SK-N-SH treated with all-trans-retinoic acid at 6 μM for 48 hours (cell line): ENCODE data around the gene CACNA1H.
"Not testable (repeated sequence)": the region's sequence is repeated elsewhere in the genome, so short reads cannot be mapped to it uniquely, and the experiment has no call there.

Experiments used
- ARNTL ChIP-seq: fragments of 450-650 bp; formaldehyde crosslinking; IDR thresholded peaks from 2 replicates; pipeline ENCODE4 v1.5.0; 2020; ENCODE audit warnings: low read depth, mild to moderate bottlenecking, moderate library complexity, borderline replicate concordance
- CREB5 ChIP-seq: fragments of 250-450 bp; sonication (Bioruptor Pico); IDR thresholded peaks from 2 replicates; pipeline ENCODE4 v1.5.1; 2020; ENCODE audit warnings: low read depth, mild to moderate bottlenecking, moderate library complexity
- ESRRG ChIP-seq: fragments of 250-450 bp; sonication (Bioruptor Pico); IDR thresholded peaks from 2 replicates; pipeline ENCODE4 v1.6.1; 2021; ENCODE audit warnings: mild to moderate bottlenecking
- OSR1 ChIP-seq: fragments of 250-450 bp; sonication (Bioruptor Pico); IDR thresholded peaks from 2 replicates; pipeline ENCODE4 v1.8.0; 2022; ENCODE audit warnings: moderate library complexity, mild to moderate bottlenecking, inconsistent platforms
- POU6F1 ChIP-seq: fragments of 250-450 bp; sonication (Bioruptor Pico); IDR thresholded peaks from 2 replicates; pipeline ENCODE4 v1.8.0; 2021; ENCODE audit warnings: low read depth, mild to moderate bottlenecking, moderate library complexity, borderline replicate concordance
- TOX ChIP-seq: fragments of 250-450 bp; sonication (Bioruptor Pico); IDR thresholded peaks from 2 replicates; pipeline ENCODE4 v1.8.0; 2021; ENCODE audit warnings: mild to moderate bottlenecking, moderate library complexity, borderline replicate concordance
- TSHZ2 ChIP-seq: fragments of 250-450 bp; sonication (Bioruptor Pico); IDR thresholded peaks from 2 replicates; pipeline ENCODE4 v1.5.0; 2020; ENCODE audit warnings: mild to moderate bottlenecking, moderate library complexity
- ZC3H10 ChIP-seq: fragments of 250-450 bp; sonication (Bioruptor Pico); IDR thresholded peaks from 2 replicates; pipeline ENCODE4 v1.5.1; 2021; ENCODE audit warnings: mild to moderate bottlenecking, moderate library complexity
- ZFP30 ChIP-seq: fragments of 450-650 bp; formaldehyde crosslinking; IDR thresholded peaks from 2 replicates; pipeline ENCODE4 v1.5.0; 2022; ENCODE audit warnings: mild to moderate bottlenecking, moderate library complexity
- ZNF8 ChIP-seq: fragments of 450-650 bp; formaldehyde crosslinking; IDR thresholded peaks from 2 replicates; pipeline ENCODE4 v1.5.0; 2020; ENCODE audit warnings: mild to moderate bottlenecking, moderate library complexity
- TF ChIP-seq, protein P1 (sequence below): fragments of 250-450 bp; sonication (Bioruptor Pico); IDR thresholded peaks from 2 replicates; pipeline ENCODE4 v1.8.0; 2020; ENCODE audit warnings: mild to moderate bottlenecking, moderate library complexity, borderline replicate concordance

GRCh38 chr16:1239575-1239974 is 86.7 kb downstream of the CACNA1H start:
- not testable (repeated sequence) for TF ChIP-seq OSR1 (CRISPR knock-in tag); ZNF8 (CRISPR knock-in tag); CREB5 (CRISPR knock-in tag); POU6F1 (CRISPR knock-in tag); TOX (CRISPR knock-in tag); ZC3H10 (CRISPR knock-in tag); ZFP30 (CRISPR knock-in tag); TSHZ2 (CRISPR knock-in tag); ESRRG (CRISPR knock-in tag); ARNTL
- TF ChIP-seq, protein P1, sequence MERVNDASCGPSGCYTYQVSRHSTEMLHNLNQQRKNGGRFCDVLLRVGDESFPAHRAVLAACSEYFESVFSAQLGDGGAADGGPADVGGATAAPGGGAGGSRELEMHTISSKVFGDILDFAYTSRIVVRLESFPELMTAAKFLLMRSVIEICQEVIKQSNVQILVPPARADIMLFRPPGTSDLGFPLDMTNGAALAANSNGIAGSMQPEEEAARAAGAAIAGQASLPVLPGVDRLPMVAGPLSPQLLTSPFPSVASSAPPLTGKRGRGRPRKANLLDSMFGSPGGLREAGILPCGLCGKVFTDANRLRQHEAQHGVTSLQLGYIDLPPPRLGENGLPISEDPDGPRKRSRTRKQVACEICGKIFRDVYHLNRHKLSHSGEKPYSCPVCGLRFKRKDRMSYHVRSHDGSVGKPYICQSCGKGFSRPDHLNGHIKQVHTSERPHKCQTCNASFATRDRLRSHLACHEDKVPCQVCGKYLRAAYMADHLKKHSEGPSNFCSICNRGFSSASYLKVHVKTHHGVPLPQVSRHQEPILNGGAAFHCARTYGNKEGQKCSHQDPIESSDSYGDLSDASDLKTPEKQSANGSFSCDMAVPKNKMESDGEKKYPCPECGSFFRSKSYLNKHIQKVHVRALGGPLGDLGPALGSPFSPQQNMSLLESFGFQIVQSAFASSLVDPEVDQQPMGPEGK (CRISPR knock-in tag) = not testable (repeated sequence)
